HEK293 (cell line): ENCODE results near the gene NT5C1B.

Experiments
- CTCF ChIP-seq: fragments of 450-650 bp; formaldehyde crosslinking; IDR thresholded peaks from 2 replicates; pipeline ENCODE4 v1.5.1; 2016; ENCODE audit warnings: missing biosample characterization, missing genetic modification characterization
- FEZF1 ChIP-seq: fragments of 450-650 bp; formaldehyde crosslinking; IDR thresholded peaks from 2 replicates; pipeline ENCODE4 v1.5.1; 2016; ENCODE audit warnings: missing biosample characterization, missing genetic modification characterization
- OVOL3 ChIP-seq: fragments of 450-650 bp; formaldehyde crosslinking; IDR thresholded peaks from 2 replicates; pipeline ENCODE4 v1.5.1; 2016; ENCODE audit warnings: missing biosample characterization, missing genetic modification characterization
- PRDM1 ChIP-seq: fragments of 450-650 bp; formaldehyde crosslinking; IDR thresholded peaks from 2 replicates; pipeline ENCODE4; 2016; ENCODE audit warnings: missing biosample characterization, missing genetic modification characterization
- ZBTB48 ChIP-seq: fragments of 450-650 bp; formaldehyde crosslinking; IDR thresholded peaks from 2 replicates; pipeline ENCODE4 v1.5.1; 2016; ENCODE audit warnings: missing biosample characterization, missing genetic modification characterization
- ZBTB7A ChIP-seq: fragments of 450-650 bp; formaldehyde crosslinking; IDR thresholded peaks from 2 replicates; pipeline ENCODE4 v1.5.1; 2016; ENCODE audit warnings: low read depth, missing biosample characterization, missing genetic modification characterization
- ZNF157 ChIP-seq: fragments of 450-650 bp; formaldehyde crosslinking; IDR thresholded peaks from 2 replicates; pipeline ENCODE4 v1.5.1; 2016; ENCODE audit warnings: missing biosample characterization, missing genetic modification characterization
- ZNF280D ChIP-seq: fragments of 450-650 bp; formaldehyde crosslinking; IDR thresholded peaks from 2 replicates; pipeline ENCODE4 v1.5.1; 2016; ENCODE audit warnings: missing biosample characterization, missing genetic modification characterization
- ZNF449 ChIP-seq: fragments of 450-650 bp; formaldehyde crosslinking; IDR thresholded peaks from 2 replicates; pipeline ENCODE4 v1.5.1; 2017; ENCODE audit warnings: missing biosample characterization, mild to moderate bottlenecking, missing genetic modification characterization, moderate library complexity
- ZNF707 ChIP-seq: fragments of 450-650 bp; formaldehyde crosslinking; IDR thresholded peaks from 2 replicates; pipeline ENCODE4 v1.5.1; 2016; ENCODE audit warnings: missing biosample characterization, missing genetic modification characterization
- ZNF747 ChIP-seq: fragments of 450-650 bp; formaldehyde crosslinking; IDR thresholded peaks from 2 replicates; pipeline ENCODE4 v1.5.1; 2016; ENCODE audit warnings: missing biosample characterization, missing genetic modification characterization
- ZNF76 ChIP-seq: fragments of 450-650 bp; formaldehyde crosslinking; IDR thresholded peaks from 2 replicates; pipeline ENCODE4; 2016; ENCODE audit warnings: low read depth, missing biosample characterization, missing genetic modification characterization, borderline replicate concordance

- no peak for TF ChIP-seq ZNF76 (tag by site-specific recombination)
- TF ChIP-seq ZNF449: no peak
- TF ChIP-seq CTCF: no peak
- no peak for TF ChIP-seq FEZF1
- TF ChIP-seq ZBTB7A: no peak
- no peak for TF ChIP-seq OVOL3 (tag by site-specific recombination)
- no peak for TF ChIP-seq ZBTB48 (tag by site-specific recombination)
- TF ChIP-seq ZNF707 (tag by site-specific recombination): no peak
- TF ChIP-seq ZNF280D: no peak
- TF ChIP-seq PRDM1: no peak
- TF ChIP-seq ZNF747 (tag by site-specific recombination): no peak
- TF ChIP-seq ZNF157: no peak
Observed at GRCh38 chr2:18559531-18560030, 29.8 kb downstream of the NT5C1B start.
